K562 (cell line): ENCODE results near the gene IGFALS. TPM values are rescaled to one million over a fixed set of nuclear protein-coding genes. Genes with fewer than 3 reads are reported as not detected.

Source experiments
- ATF3 ChIP-seq, 2 experiments: fragments of 450-650 bp in 1 of 2; sonication (generic) in 1 of 2; formaldehyde crosslinking in 1 of 2; IDR thresholded peaks in 1 of 2; conservative IDR thresholded peaks in 1 of 2; 2 replicates each; pipeline versions ENCODE4 v1.6.1 to v1.8.1; 2016 to 2023; ENCODE audit warnings: mild to moderate bottlenecking in 2 of 2, moderate library complexity in 2 of 2, inconsistent platforms in 1 of 2, missing genetic modification reagents in 1 of 2
- CBX1 ChIP-seq: sonication (generic); IDR thresholded peaks from 2 replicates; pipeline ENCODE4 v1.6.1; 2016; ENCODE audit warnings: antibody characterized with exemption, low read depth, mild to moderate bottlenecking
- FOXK2 ChIP-seq, 2 experiments: fragments of 450-650 bp; IDR thresholded peaks in 1 of 2; conservative IDR thresholded peaks in 1 of 2; 2 replicates each; pipeline ENCODE4 v1.6.1; 2016; ENCODE audit warnings: low read depth in 2 of 2, mild to moderate bottlenecking in 1 of 2
- FUS ChIP-seq: fragments of 200-400 bp; formaldehyde crosslinking; optimal IDR thresholded peaks from 2 replicates; pipeline ENCODE3; 2017; ENCODE audit warnings: low read depth, low read length
- GABPB1 ChIP-seq: sonication (generic); formaldehyde crosslinking; IDR thresholded peaks from 2 replicates; pipeline ENCODE4 v1.8.0; 2022; ENCODE audit warnings: mild to moderate bottlenecking, missing genetic modification reagents
- KDM1A ChIP-seq, 2 experiments: fragments of 450-650 bp; IDR thresholded peaks; 2 replicates each; pipeline ENCODE4 v1.6.1; 2016; ENCODE audit warnings: mild to moderate bottlenecking in 2 of 2
- MNT ChIP-seq, 2 experiments: fragments of 450-650 bp; conservative IDR thresholded peaks; 2 replicates each; pipeline ENCODE4 v1.6.1; 2017; ENCODE audit warnings: mild to moderate bottlenecking in 2 of 2, moderate library complexity in 2 of 2
- PHB ChIP-seq: fragments of 250-450 bp; sonication (Bioruptor Pico); IDR thresholded peaks from 2 replicates; pipeline ENCODE4 v1.5.0; 2021
- SMARCA4 ChIP-seq: fragments of 450-650 bp; IDR thresholded peaks from 2 replicates; pipeline ENCODE4 v1.6.1; 2016
- SMARCB1 ChIP-seq: IDR thresholded peaks from 2 replicates; pipeline ENCODE4 v1.6.1; 2011; ENCODE audit warnings: improper control_type of control experiment, low read depth; ENCODE audit not compliant: insufficient read length
- SP2 ChIP-seq: IDR thresholded peaks from 2 replicates; pipeline ENCODE4 v1.6.1; 2011; ENCODE audit warnings: mild to moderate bottlenecking, low read depth, low read length, moderate library complexity; ENCODE audit not compliant: poor library complexity, severe bottlenecking; ENCODE audit errors: extremely low read depth
- SRSF7 ChIP-seq: fragments of 200-400 bp; formaldehyde crosslinking; optimal IDR thresholded peaks from 2 replicates; pipeline ENCODE3; 2017; ENCODE audit warnings: mild to moderate bottlenecking, low read depth, low read length
- TCF3 ChIP-seq: sonication (generic); formaldehyde crosslinking; IDR thresholded peaks from 2 replicates; pipeline ENCODE4 v1.4.0; 2020; ENCODE audit warnings: mild to moderate bottlenecking, missing genetic modification reagents
- TRIM24 ChIP-seq, 2 experiments: fragments of 450-650 bp; IDR thresholded peaks; 2 replicates each; pipeline ENCODE4 v1.6.1; 2016
- XRCC3 ChIP-seq: fragments of 450-650 bp; IDR thresholded peaks from 2 replicates; pipeline ENCODE4 v1.6.1; 2017; ENCODE audit warnings: mild to moderate bottlenecking, moderate library complexity
- ZBTB34 ChIP-seq: fragments of 250-450 bp; sonication (Bioruptor Pico); IDR thresholded peaks from 2 replicates; pipeline ENCODE4 v1.8.0; 2021; ENCODE audit warnings: mild to moderate bottlenecking, moderate library complexity
- ZHX1 ChIP-seq: fragments of 150-350 bp; conservative IDR thresholded peaks from 2 replicates; pipeline ENCODE4 v1.6.1; 2014; ENCODE audit warnings: low read length
- ZNF232 ChIP-seq: sonication (generic); formaldehyde crosslinking; IDR thresholded peaks from 2 replicates; pipeline ENCODE4 v1.8.0; 2022; ENCODE audit warnings: mild to moderate bottlenecking, missing genetic modification reagents
- ZNF311 ChIP-seq: fragments of 250-450 bp; sonication (Bioruptor Pico); IDR thresholded peaks from 2 replicates; pipeline ENCODE4 v1.4.0; 2020; ENCODE audit warnings: mild to moderate bottlenecking, moderate library complexity
- ZNF583 ChIP-seq: fragments of 250-450 bp; sonication (Bioruptor Pico); IDR thresholded peaks from 2 replicates; pipeline ENCODE4 v1.4.0; 2020
- polyA plus RNA-seq, 8 experiments: library from polyadenylated mRNA; depleted of rRNA in 4 of 8; stranded (reverse) in 5 of 8; unstranded in 3 of 8; fragments of >200 nt; fragmentation: Nextera tagmentation in 2 of 8; fragmentation: Illumina TruSeq in 1 of 8; extraction: Ambion mirVana in 2 of 8; extraction: Trizol in 1 of 8; gene quantifications; 2 replicates each; pipeline versions ENCODE4 v1.2.1 to v1.2.3, GENCODE V29; 2011 to 2014; ENCODE audit warnings: inconsistent platforms in 1 of 8, missing spikeins in 1 of 8
- total RNA-seq, 7 experiments: library from RNA; depleted of rRNA in 6 of 7; stranded (reverse); fragments of >200 nt in 6 of 7; fragmentation: Illumina TruSeq in 2 of 7; extraction: Trizol in 2 of 7; gene quantifications; 2 replicates each; pipeline versions ENCODE4 v1.2.1 to v1.2.3, GENCODE V29; 2011 to 2021; ENCODE audit warnings: low replicate concordance in 1 of 7

IGFALS gene
- total and polyA plus RNA-seq, 9 of the 15 experiments (the other 6 are each of a cell fraction or from before 2014, with no cell fraction given): not detected

GRCh38 chr16:1782408-1783264 is 10.9 kb downstream of the IGFALS start, which contains the start of the genes NUBP2 and SPSB3 (continued):
- TF ChIP-seq ZHX1: no peak
- no peak for TF ChIP-seq CBX1
- TF ChIP-seq SMARCA4: no peak
- peak; percentile 95 to 97 for TF ChIP-seq MNT (conservative IDR thresholded peaks at IDR 0.05)
- TF ChIP-seq ATF3 (IDR thresholded peaks at IDR 0.05): no peak
- TF ChIP-seq ATF3 (CRISPR knock-in tag; conservative IDR thresholded peaks at IDR 0.05): no peak
- TF ChIP-seq TCF3: no peak
- TF ChIP-seq KDM1A (IDR thresholded peaks at IDR 0.05): no peak
- no peak for TF ChIP-seq ZNF232 (CRISPR knock-in tag)
- TF ChIP-seq PHB (CRISPR knock-in tag): no peak
- TF ChIP-seq FUS: no peak
- TF ChIP-seq XRCC3: no peak
- no peak for TF ChIP-seq TRIM24 (IDR thresholded peaks at IDR 0.05)
- TF ChIP-seq SRSF7: no peak
- no peak for TF ChIP-seq ZNF311
- TF ChIP-seq ZNF583 (CRISPR knock-in tag): no peak
- peak; percentile 83 for TF ChIP-seq SP2
- TF ChIP-seq GABPB1: peak; percentile 97
- peak; percentile 87 for TF ChIP-seq FOXK2 (conservative IDR thresholded peaks at IDR 0.05 in 1 of 2, IDR thresholded peaks at IDR 0.05 in 1 of 2; ENCODE audit: low read depth in 2 of 2)
- TF ChIP-seq SMARCB1: no peak
- TF ChIP-seq ZBTB34 (CRISPR knock-in tag): no peak
